ENCODE measurements around the gene SACM1L.

DNA sequence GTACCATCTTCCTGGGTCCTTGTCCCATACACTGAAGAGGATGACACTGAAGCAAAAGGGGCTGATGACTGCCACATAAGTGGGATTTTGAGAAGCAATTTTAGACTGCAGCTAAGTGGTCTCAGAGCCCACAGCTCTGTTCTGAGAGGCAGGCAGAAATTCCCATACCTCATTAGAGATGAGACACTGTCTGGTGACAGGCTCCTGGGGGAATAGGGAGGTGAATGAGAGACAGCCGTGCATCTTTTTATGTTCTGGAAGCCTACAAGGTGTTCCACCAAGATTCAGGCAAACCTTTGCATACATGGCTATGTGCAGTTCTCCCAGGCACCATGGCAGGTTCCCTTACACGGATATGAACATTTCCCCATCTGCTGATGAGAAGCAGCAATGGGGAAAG lies 47.4 kb upstream of the SACM1L start:
- TF ChIP-seq CTCF (IDR thresholded peaks at IDR 0.05; ENCODE audit: low read depth, low read length, poor library complexity, severe bottlenecking) = no peak
- TF ChIP-seq EZH2phosphoT487 (IDR thresholded peaks at IDR 0.05; ENCODE audit: borderline replicate concordance, low read length) = no peak

Data from DOHH2 (cell line).